Measurements from ENCODE around the gene COL18A1. TPM values are rescaled to one million over a fixed set of nuclear protein-coding genes. Genes with fewer than 3 reads are reported as not detected.

The COL18A1 gene
- polyA plus RNA-seq, 1 of the 3 experiments (the other 2 are of a cell fraction) = 118 TPM

GRCh38 chr21:45435405-45435981 is 30.5 kb downstream of the COL18A1 start:
- no peaks in the 10 kb centered on the region for H3K27me3 ChIP-seq (ENCODE audit: insufficient read depth)
- DNase-seq = no peak
- no peaks in the 10 kb centered on the region for H3K9me3 ChIP-seq
- peaks cover 37% of the 10 kb centered on the region for H4K20me1 ChIP-seq (ENCODE audit: insufficient read depth)
- CTCF ChIA-PET = interaction anchor here (0.8 to 4.3 kb wide), 9 partner anchors 17 to 488 kb away, joined by 3 to 27 read pairs (median 4); no protein-coding TSS in a partner anchor
- H3K27ac ChIP-seq (ENCODE audit: low read depth in 2 of 2, low read length in 1 of 2) = no peak overlapping the region
- 91% methylated on average over 7 of the region's 15 CpGs for WGBS (ENCODE audit: low lambda C conversion rate)
- no peak overlapping the region for H3K9ac ChIP-seq
- H3K4me2 ChIP-seq = no peak overlapping the region
- peaks cover 72% of the 10 kb centered on the region for H3K79me2 ChIP-seq (ENCODE audit: insufficient read depth)
- H3K4me1 ChIP-seq (ENCODE audit: control insufficient read depth in 1 of 2, insufficient read depth in 2 of 2, low read depth in 1 of 2, low read length in 1 of 2) = peaks cover 14 to 21% of the 10 kb centered on the region in 2 experiments; a peak in 2 of 4 replicates
- TF ChIP-seq MXI1 (IDR thresholded peaks at IDR 0.05; ENCODE audit: low read depth, low read length) = no peak
- TF ChIP-seq FOSL2 (IDR thresholded peaks at IDR 0.05; ENCODE audit: borderline replicate concordance, low read depth) = no peak
- no peak for TF ChIP-seq TCF12 (IDR thresholded peaks at IDR 0.05)
- no peak for TF ChIP-seq RCOR1 (IDR thresholded peaks at IDR 0.05; ENCODE audit: low read length)
- no peak for TF ChIP-seq RXRA (IDR thresholded peaks at IDR 0.05; ENCODE audit: borderline replicate concordance, low read depth)
- TF ChIP-seq MEF2A (IDR thresholded peaks at IDR 0.05; ENCODE audit: borderline replicate concordance, low read depth) = no peak
- no peak for TF ChIP-seq USF1 (IDR thresholded peaks at IDR 0.05; ENCODE audit: borderline replicate concordance, low read depth)
- H3F3A ChIP-seq (replicated peaks; ENCODE audit: insufficient read depth) = no peaks in the 10 kb centered on the region
- no peak overlapping the region for H3K4me3 ChIP-seq (ENCODE audit: low read depth in 2 of 2, low read length in 1 of 2)
- no peaks in the 10 kb centered on the region for H3K36me3 ChIP-seq (replicated peaks in 1 of 2; ENCODE audit: control insufficient read depth in 1 of 2, insufficient read depth in 2 of 2, low read length in 1 of 2)
- H2AFZ ChIP-seq (ENCODE audit: low read depth) = no peak overlapping the region
- POLR2A ChIA-PET = no interaction called here
- H3K9me2 ChIP-seq = no peaks in the 10 kb centered on the region

GRCh38 chr21:45436351-45437065 is 31.5 kb downstream of the COL18A1 start:
- no peaks in the 10 kb centered on the region for H3K27me3 ChIP-seq (ENCODE audit: insufficient read depth)
- CTCF ChIA-PET = interaction anchor here (0.9 to 4.3 kb wide), 10 partner anchors 16 to 489 kb away, joined by 3 to 27 read pairs (median 4); no protein-coding TSS in a partner anchor
- 88% methylated on average over 12 of the region's 18 CpGs for WGBS (ENCODE audit: low lambda C conversion rate)
- no peak for TF ChIP-seq RCOR1 (IDR thresholded peaks at IDR 0.05; ENCODE audit: low read length)
- no peak for TF ChIP-seq EZH2phosphoT487 (IDR thresholded peaks at IDR 0.05; ENCODE audit: borderline replicate concordance, low read depth)
- TF ChIP-seq CHD2 (IDR thresholded peaks at IDR 0.05; ENCODE audit: low read length, partially characterized antibody) = no peak
- TF ChIP-seq TCF12 (IDR thresholded peaks at IDR 0.05) = no peak
- TF ChIP-seq YY1 (IDR thresholded peaks at IDR 0.05; ENCODE audit: low read depth) = no peak
- TF ChIP-seq POLR2AphosphoS5 (IDR thresholded peaks at IDR 0.05; ENCODE audit: low read depth, low read length) = no peak
- TF ChIP-seq FOXJ3 (CRISPR knock-in tag; IDR thresholded peaks at IDR 0.05) = no peak
- no peak for TF ChIP-seq EP300 (IDR thresholded peaks at IDR 0.05; ENCODE audit: borderline replicate concordance in 1 of 2, low read depth in 1 of 2, low read length in 1 of 2)
- TF ChIP-seq REST (IDR thresholded peaks at IDR 0.05; ENCODE audit: low read depth, low read length) = no peak
- no peak for TF ChIP-seq PBX3 (IDR thresholded peaks at IDR 0.05)
- no peak for TF ChIP-seq CTCF (IDR thresholded peaks at IDR 0.05)
- TF ChIP-seq, protein P1, sequence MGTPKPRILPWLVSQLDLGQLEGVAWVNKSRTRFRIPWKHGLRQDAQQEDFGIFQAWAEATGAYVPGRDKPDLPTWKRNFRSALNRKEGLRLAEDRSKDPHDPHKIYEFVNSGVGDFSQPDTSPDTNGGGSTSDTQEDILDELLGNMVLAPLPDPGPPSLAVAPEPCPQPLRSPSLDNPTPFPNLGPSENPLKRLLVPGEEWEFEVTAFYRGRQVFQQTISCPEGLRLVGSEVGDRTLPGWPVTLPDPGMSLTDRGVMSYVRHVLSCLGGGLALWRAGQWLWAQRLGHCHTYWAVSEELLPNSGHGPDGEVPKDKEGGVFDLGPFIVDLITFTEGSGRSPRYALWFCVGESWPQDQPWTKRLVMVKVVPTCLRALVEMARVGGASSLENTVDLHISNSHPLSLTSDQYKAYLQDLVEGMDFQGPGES (IDR thresholded peaks at IDR 0.05; ENCODE audit: low read depth, low read length) = no peak

More at GRCh38 chr21:45436351-45437065, 31.5 kb downstream of the COL18A1 start:
- Histone ChIP-seq H3K27ac (ENCODE audit: low read depth in 2 of 2, low read length in 1 of 2) (no peak overlapping the region; a peak in 1 of 4 replicates), H3K9me2 (no peaks in the 10 kb centered on the region), H3K36me3 (replicated peaks in 1 of 2; ENCODE audit: control insufficient read depth in 1 of 2, insufficient read depth in 2 of 2, low read length in 1 of 2) (no peaks in the 10 kb centered on the region), H2AFZ (ENCODE audit: low read depth) (no peak overlapping the region), H3K9me3 (no peaks in the 10 kb centered on the region), H4K20me1 (ENCODE audit: insufficient read depth) (peaks cover 36% of the 10 kb centered on the region), H3K9ac (no peak overlapping the region), H3K4me1 (ENCODE audit: control insufficient read depth in 1 of 2, insufficient read depth in 2 of 2, low read depth in 1 of 2, low read length in 1 of 2) (peaks cover 14 to 17% of the 10 kb centered on the region in 2 experiments; a peak in 2 of 4 replicates), H3K4me3 (ENCODE audit: low read depth in 2 of 2, low read length in 1 of 2) (no peak overlapping the region), H3K79me2 (ENCODE audit: insufficient read depth) (peaks cover 74% of the 10 kb centered on the region), H3K4me2 (no peak overlapping the region), H3F3A (replicated peaks; ENCODE audit: insufficient read depth) (no peaks in the 10 kb centered on the region)
- POLR2A ChIA-PET = no interaction called here
- DNase-seq = no peak
